ENCODE measurements around the gene ADGRA1. TPM values are rescaled to one million over a fixed set of nuclear protein-coding genes. Genes with fewer than 3 reads are reported as not detected.

ADGRA1 gene
- total and polyA plus RNA-seq, 2 of the 8 experiments (the other 6 are each of a cell fraction or from before 2014, with no cell fraction given), result 0.17 to 0.21 TPM

- TF ChIP-seq BRCA1 (IDR thresholded peaks at IDR 0.05; ENCODE audit: low read depth, low read length) (no peak), KDM5A (IDR thresholded peaks at IDR 0.05; ENCODE audit: low read length) (no peak), CHD1 (IDR thresholded peaks at IDR 0.05; ENCODE audit: low read depth, low read length) (no peak), EGR1 (IDR thresholded peaks at IDR 0.05; ENCODE audit: borderline replicate concordance, low read depth, low read length) (no peak)
Measured at GRCh38 chr10:133164816-133165555, 77.3 kb downstream of the ADGRA1 start (continued).
